ENCODE measurements around the gene MPZ.
A peak's percentile ranks its signal among the peaks of the same experiment; 100 is the strongest.

MPZ gene

DNA sequence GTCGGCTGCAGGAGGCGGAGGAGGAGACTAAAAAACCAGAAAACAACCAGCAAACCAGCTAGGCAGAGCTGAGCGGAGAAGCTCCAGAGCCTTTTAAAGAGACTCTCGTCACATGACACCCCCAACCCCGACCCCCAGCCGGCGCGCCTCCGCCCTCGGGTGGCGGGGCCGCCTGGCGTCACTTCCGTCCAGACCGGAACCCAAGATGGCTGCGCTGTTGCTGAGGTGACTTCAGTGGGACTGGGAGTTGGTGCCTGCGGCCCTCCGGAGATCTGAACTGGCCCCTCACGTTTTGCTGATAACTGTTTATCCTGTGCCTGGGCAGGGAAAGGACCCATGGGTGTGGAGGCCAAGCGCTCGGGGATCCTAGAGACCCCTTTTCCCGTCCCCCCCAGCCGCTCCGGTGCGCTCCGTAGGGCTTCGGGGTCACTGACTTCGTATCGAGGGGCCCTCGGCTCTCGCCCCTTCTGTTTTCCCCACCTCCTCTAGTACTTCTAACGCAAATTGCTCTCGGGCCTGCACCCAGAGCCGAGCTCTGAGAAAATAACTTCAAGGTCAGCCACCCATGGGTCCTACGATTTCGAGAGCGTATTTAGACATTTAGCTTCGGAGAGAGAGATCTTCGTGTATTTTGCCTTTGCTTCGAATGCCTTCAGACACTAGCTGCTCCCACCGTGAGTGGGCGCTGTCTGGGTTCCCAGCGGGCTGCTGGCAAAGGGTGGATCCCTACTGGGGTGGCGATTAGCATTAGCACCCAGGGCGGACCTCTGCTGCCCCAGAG is 4.6 kb upstream of the MPZ start, which contains the start of gene SDHC:
SDHC (plus strand) TSS at position 181 of the 781 bp plus-strand sequence; CDS start at position 206, 25 bp downstream.
- TF ChIP-seq TAF1 (IDR thresholded peaks at IDR 0.05; ENCODE audit: borderline replicate concordance, low read depth, low read length) (peak; percentile 86), POLR2AphosphoS5 (IDR thresholded peaks at IDR 0.05; ENCODE audit: low read depth, low read length) (peak; percentile 93), POLR2A (IDR thresholded peaks at IDR 0.05; ENCODE audit: low read depth, low read length) (peak; percentile 95)
- FAIRE-seq = peak; percentile 98
- peak; percentile 80 for DNase-seq (ENCODE audit: insufficient read length)

DNA sequence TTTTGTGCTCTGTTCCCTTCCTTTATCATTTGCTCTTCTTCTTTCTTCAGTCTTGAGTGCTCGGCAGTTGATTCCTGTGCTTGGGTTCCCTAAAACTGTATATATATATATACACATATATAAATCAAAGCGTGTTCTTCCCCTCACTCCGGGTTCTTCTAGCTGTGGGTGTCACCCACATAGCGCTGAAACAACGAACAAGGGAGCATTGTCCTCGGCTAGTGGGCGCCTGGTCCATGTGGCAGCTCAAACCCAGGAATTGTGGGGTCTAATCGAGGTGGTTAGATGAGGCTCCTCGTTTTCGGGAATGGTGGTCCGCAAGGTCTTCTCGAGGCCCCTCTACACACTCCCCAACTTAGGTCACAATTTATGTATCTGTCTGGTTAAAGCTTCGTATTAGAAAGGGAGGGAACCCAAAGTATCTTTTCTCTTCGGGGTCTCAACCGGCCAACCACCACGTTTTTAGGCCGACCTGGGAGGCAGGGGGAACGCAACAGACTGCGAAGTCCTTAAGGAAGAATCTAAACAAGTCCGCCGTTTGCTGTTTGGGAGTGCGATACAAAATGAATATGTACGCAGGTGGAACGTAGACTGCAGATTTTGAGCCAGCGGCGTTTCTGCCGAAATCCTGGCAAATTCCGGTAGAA is 3.9 kb upstream of the MPZ start:
- TF ChIP-seq POLR2A (IDR thresholded peaks at IDR 0.05; ENCODE audit: low read depth, low read length) (no peak), TAF1 (IDR thresholded peaks at IDR 0.05; ENCODE audit: borderline replicate concordance, low read depth, low read length) (no peak), POLR2AphosphoS5 (IDR thresholded peaks at IDR 0.05; ENCODE audit: low read depth, low read length) (no peak)
- FAIRE-seq (no peak), DNase-seq (ENCODE audit: insufficient read length) (no peak)

DNA sequence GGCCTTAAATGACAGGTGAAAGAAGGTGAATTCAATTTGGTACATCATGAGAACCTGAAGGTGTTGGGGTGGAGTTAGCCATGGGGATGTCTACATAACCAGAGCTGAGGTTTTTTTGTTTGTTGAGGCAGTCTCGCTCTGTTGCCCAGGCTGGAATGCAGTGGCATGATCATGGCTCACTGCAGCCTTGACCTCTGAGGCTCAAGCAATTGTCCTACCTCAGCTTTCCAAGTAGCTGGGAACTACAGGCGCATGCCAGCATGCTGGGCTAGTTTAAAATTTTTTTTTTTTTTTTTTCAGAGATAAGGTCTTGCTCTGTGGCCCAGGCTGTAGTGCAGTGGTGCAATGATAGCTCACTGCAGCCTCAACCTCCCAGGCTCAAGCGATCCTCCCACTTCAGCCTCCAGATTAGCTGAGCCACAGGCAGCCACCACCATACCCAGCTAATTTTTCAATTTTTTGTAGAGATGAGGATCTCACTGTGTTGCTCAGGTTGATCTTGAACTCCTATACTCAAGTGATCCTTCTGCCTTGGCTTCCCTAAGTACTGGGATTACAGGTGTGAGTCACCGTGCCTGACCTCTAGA is 1.9 kb upstream of the MPZ start:
- DNase-seq (ENCODE audit: insufficient read length) (no peak), FAIRE-seq (no peak)
- TF ChIP-seq POLR2A (IDR thresholded peaks at IDR 0.05; ENCODE audit: low read depth, low read length) = no peak

DNA sequence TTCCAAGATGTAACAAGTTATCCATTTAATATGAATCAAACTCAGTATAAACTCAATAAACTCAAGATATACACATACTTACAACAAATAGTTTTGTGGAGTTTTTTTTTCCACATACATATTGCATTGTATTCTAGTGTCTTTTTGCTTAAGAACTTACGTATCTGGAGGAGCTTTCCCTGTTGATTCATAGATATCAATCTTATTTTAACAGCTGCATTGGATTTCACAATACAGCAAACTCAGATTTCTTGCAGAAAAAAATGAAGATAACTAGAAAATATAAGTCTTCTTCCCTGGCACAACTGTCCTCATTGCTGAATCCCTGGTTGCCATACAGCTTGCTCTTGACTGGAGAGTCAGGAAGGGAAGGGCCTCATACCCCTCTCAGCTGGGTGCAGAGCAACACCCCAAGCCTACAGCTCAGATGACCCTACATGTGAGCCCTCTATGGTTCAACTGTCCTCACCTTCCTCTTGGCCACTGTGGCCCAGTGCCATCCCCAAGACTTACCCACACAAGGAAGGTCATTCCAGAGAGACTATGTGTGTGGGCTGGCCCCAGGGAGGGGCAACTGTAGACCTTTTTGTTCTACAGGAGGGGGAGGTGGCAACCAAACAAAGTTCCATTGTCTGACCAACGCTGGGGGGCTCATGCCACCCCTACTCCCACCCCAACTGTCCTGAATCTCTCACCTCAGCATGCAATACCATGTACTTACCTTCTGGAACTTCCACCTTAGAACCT is 1.7 kb downstream of the MPZ start:
- DNase-seq (ENCODE audit: insufficient read length) (no peak), FAIRE-seq (no peak)
- TF ChIP-seq POLR2AphosphoS5 (IDR thresholded peaks at IDR 0.05; ENCODE audit: low read depth, low read length) (no peak), TAF1 (IDR thresholded peaks at IDR 0.05; ENCODE audit: borderline replicate concordance, low read depth, low read length) (no peak), POLR2A (IDR thresholded peaks at IDR 0.05; ENCODE audit: low read depth, low read length) (no peak)

DNA sequence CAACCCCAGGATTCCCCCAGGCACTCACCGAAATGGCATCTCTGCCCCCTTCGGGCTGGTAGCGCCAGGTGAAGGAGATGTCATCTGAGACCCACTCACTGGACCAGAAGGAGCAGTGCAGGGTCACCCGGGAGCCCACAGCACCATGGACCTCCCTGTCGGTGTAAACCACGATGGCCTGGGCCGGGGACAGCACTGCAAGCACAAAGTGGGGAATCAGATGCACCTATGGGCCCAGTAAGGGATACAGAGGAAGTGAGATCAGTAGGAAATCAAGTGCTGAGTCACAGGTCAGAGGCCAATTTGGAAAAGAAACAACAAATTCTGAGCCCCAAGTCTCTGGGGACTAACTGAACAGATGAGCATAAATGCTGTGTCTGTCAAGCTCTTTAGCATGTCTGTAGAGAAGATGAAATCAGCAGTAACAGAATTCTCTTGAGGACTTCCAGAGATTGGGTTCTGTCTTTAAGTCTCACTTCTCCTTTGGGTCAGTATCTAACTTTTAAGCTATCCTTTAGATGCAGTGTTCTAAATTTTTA is 2.5 kb downstream of the MPZ start:
- FAIRE-seq = peak; percentile 36
- no peak for TF ChIP-seq POLR2A (IDR thresholded peaks at IDR 0.05; ENCODE audit: low read depth, low read length)
- TF ChIP-seq TAF1 (IDR thresholded peaks at IDR 0.05; ENCODE audit: borderline replicate concordance, low read depth, low read length) = no peak
- no peak for TF ChIP-seq POLR2AphosphoS5 (IDR thresholded peaks at IDR 0.05; ENCODE audit: low read depth, low read length)
- DNase-seq (ENCODE audit: insufficient read length) = no peak

DNA sequence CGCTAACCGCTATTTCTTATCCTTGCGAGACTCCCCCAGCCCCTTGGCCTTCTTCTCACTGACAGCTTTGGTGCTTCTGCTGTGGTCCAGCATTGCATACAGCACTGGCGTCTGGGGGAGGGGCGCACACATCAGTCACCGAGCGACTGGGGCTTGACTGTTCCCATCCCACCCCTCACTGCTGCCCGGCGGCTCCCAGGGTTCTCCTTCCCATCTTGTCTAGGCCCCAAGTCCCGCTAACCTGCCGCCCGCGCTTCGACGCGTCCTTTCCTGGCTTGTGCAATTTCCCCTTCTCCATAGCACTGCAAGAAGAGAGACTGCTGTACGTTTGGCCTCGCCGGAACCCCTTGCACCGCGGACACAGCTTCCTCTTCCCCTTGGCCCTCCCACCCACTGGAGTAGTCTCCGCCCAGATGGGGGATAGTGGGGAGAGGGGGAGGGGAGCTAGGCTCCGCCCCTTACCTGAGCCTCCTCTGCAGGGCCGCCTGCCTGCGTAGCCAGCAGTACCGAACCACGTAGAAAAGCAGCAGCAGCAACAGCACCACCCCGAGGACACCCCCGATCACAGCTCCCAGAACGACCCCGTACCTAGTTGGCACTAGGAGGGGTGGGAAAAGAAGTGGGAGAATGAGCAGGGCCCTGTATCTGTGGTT is 3.8 kb downstream of the MPZ start:
- FAIRE-seq (peak; percentile 95), DNase-seq (ENCODE audit: insufficient read length) (peak; percentile 81)
- TF ChIP-seq POLR2AphosphoS5 (IDR thresholded peaks at IDR 0.05; ENCODE audit: low read depth, low read length) (no peak), POLR2A (IDR thresholded peaks at IDR 0.05; ENCODE audit: low read depth, low read length) (peak; percentile 54; the same call in 1 of the 2 replicates), TAF1 (IDR thresholded peaks at IDR 0.05; ENCODE audit: borderline replicate concordance, low read depth, low read length) (no peak)

DNA sequence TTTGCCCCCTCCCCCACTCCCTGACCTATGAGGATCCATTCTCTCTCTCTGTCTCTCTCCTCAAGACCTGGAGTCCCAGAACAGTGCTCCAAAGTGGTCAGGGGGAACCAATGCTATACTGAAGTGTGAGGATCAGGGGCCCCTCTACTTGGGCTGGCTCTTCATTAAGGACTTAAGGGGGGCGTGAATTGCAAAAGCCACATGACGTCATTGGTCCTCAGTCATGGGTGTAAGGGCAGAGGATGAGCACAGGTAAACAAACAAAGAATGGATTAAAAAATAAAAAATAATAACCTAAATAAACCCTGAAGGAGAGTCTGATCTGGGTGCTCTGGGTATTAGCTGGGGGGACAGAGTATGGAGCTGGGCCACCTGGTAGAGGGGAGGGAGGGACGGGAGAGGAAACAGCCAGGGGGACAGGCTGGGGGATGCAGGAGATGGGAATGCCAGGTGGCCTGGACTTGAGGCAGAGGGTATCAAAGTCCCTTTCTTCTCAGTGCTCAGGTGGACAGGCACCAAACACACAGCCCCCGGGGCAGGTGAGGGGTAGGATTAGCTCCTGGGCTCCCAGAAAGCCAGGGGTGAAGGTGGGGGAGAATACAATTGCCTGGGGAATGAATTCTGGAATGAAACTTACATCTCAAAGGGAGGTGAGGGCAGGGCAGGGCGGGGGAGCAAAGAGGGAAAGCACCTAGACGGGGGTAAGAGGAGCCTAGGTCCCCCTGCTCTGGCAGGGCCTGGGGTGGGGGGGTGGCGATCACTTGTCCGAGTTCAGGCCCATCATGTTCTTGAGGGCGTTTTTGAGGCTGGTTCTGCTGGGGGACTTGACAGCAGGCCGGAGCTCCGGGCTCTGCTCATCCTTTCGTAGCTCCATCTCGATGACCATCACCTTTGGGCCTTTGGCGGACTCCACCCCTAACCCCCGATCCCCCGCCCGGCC is 4.6 kb downstream of the MPZ start:
- TF ChIP-seq POLR2AphosphoS5 (IDR thresholded peaks at IDR 0.05; ENCODE audit: low read depth, low read length) (no peak), TAF1 (IDR thresholded peaks at IDR 0.05; ENCODE audit: borderline replicate concordance, low read depth, low read length) (no peak), POLR2A (IDR thresholded peaks at IDR 0.05; ENCODE audit: low read depth, low read length) (no peak)
- FAIRE-seq (no peak), DNase-seq (ENCODE audit: insufficient read length) (no peak)

DNA sequence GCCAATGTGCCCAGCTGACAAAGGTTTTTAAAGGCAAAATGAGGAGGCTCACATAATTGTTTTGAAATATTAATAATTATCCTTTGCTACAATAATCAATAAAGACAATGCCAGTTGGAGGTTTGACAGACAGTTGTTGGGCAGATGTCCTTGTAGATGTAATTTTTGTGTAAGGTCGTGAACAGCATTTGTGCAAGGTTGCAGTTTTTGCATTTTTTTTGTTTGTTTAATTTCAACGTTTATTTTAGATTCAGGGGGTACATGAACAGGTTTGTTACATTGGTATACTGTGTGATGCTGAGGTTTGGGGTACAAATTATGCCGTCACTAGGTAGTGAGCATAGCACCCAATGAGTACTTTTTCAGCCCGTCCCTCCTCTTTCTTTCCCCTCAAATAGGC is 9.3 kb downstream of the MPZ start:
- TF ChIP-seq POLR2AphosphoS5 (IDR thresholded peaks at IDR 0.05; ENCODE audit: low read depth, low read length) = no peak
- no peak for TF ChIP-seq POLR2A (IDR thresholded peaks at IDR 0.05; ENCODE audit: low read depth, low read length)
- TF ChIP-seq TAF1 (IDR thresholded peaks at IDR 0.05; ENCODE audit: borderline replicate concordance, low read depth, low read length) = no peak
- FAIRE-seq (no peak), DNase-seq (ENCODE audit: insufficient read length) (no peak)

DNA sequence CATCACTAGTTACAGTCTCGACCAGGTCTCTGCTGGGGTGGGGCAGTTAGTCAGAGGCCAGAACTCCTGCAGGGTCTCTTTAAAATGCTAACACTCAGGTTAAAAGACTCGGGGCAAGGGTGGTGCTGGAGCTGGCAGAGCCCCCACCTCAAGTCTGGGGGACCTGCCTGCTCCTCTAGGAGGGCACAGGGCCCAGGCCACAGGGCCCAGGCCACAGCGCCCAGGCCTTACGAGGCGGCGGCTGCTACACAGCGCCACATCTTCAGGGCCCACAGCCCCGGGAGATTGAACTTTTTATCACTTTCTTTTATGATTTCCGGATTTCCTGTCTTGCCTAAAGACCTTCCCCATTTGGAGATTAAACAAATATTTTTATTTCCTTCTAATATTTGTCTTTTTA is 10.4 kb downstream of the MPZ start:
- FAIRE-seq (no peak), DNase-seq (ENCODE audit: insufficient read length) (no peak)
- TF ChIP-seq POLR2A (IDR thresholded peaks at IDR 0.05; ENCODE audit: low read depth, low read length) (no peak), TAF1 (IDR thresholded peaks at IDR 0.05; ENCODE audit: borderline replicate concordance, low read depth, low read length) (no peak), POLR2AphosphoS5 (IDR thresholded peaks at IDR 0.05; ENCODE audit: low read depth, low read length) (no peak)

DNA sequence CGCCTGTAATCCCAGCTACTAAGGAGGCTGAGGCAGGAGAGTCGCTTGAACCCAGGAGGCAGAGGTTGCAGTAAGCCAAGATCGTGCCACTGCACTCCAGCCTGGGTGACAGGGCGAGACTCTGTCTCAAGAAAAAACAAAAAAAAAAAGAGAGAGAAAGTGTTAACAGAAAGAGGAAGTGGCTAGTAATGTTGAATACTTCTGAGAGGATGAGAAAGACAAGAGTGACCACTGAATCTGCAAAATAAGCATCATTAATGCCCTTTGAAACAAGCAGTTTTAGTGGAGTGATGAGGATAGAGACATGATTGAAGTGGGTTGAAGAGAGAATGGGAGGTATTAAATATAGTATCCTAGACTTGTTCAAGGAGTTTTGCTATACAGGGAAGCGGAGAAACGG is 11.7 kb downstream of the MPZ start:
- DNase-seq (ENCODE audit: insufficient read length) = no peak
- TF ChIP-seq POLR2A (IDR thresholded peaks at IDR 0.05; ENCODE audit: low read depth, low read length) (no peak), POLR2AphosphoS5 (IDR thresholded peaks at IDR 0.05; ENCODE audit: low read depth, low read length) (no peak), TAF1 (IDR thresholded peaks at IDR 0.05; ENCODE audit: borderline replicate concordance, low read depth, low read length) (no peak)
- no peak for FAIRE-seq

Data from GM12892 (cell line).